NCI-H69 (cell line): ENCODE results near the gene MFSD6.

Experiments
- DNase-seq: peaks from one replicate; lab custom pipeline; 2025; lab: John Stamatoyannopoulos, UW

MFSD6 gene

DNA sequence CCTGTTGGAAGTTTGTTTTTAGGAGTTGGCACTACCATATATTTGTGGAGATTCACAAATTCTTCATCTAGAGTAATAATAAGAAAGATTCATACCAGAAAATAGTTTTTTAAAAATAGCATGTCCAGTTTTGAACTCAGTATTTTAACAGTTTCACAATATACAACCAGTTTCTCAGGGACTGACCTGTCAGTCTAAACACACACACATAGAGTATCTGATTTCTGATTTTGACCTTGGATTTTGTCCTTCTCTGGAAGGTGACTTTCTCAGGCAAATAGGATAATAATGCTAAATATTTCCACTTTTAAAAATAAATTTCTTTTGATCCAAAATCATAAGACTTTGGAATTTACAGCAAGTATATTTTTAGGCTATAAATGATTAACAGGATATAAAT is 32.0 kb downstream of the MFSD6 start:
- DNase-seq: no peak

- DNase-seq: peak; percentile 12
Measured at GRCh38 chr2:190441564-190441963, 33.4 kb downstream of the MFSD6 start.

GRCh38 chr2:190443055-190443454 is 34.9 kb downstream of the MFSD6 start:
- DNase-seq: no peak

- DNase-seq: peak; percentile 13
Measured at GRCh38 chr2:190443778-190444481, 35.8 kb downstream of the MFSD6 start.

- DNase-seq: no peak
Measured at GRCh38 chr2:190444976-190445375, 36.8 kb downstream of the MFSD6 start.

DNA sequence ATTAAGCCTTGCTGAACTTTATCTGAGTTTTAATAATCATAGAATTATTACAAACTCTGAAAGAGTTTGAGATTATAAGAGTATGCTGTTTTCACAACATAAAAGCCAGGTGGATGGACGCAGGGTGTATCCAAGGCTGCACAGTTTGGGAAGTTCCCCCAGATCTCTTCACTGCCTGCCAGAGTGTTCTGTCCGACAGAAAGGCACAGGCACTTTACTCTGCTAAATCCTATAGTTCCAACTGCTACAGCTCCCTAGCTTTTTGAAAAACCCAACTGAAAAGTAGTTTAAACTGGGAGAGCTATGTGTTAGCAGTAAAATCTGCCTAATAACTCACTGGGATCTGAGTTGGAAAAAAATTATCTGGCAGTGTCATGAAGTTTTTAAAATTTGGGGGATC is 38.0 kb downstream of the MFSD6 start:
- no peak for DNase-seq

- DNase-seq: no peak
Measured at GRCh38 chr2:190446750-190447516, 38.8 kb downstream of the MFSD6 start.

DNA sequence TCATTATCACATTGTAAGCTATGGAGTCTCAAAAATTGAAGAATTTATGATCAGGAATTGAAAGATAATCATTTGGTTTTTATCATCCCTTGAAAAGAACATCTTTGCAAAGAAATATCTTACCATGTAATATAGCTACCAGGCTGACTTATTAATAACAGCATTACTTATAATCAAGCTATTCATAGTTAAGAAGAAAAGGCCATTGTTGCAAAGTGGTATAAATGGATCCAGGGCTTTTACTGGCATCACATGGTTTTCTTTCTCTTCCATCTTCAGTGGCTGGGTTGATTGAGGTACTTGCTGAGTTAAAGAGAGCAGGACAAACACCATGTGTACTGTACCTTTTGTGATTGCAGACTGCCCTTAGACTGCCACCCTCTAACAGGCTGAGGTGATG is 39.6 kb downstream of the MFSD6 start:
- no peak for DNase-seq

GRCh38 chr2:190449925-190450324 is 41.8 kb downstream of the MFSD6 start:
- no peak for DNase-seq

DNA sequence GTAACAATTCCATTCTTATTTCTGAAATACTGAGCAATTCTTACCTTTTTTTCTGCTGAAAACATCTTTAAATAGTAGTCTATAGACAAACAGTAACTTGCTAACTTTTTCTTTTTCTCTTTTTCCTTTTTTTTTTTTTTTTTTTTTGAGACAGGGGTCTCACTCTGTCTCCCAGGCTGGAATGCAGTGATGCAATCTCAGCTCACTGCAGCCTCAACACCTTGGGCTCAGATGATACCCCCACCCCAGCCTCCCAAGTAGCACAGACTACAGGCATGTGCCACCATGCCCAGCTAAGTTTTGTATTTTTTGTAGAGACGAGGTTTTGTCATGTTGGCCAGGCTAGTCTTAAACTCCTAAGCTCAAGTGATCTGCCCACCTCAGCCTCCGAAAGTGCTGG is 42.2 kb downstream of the MFSD6 start:
- DNase-seq: no peak

- DNase-seq: no peak
Measured at GRCh38 chr2:190451561-190452176, 43.5 kb downstream of the MFSD6 start.

GRCh38 chr2:190452433-190452832 is 44.3 kb downstream of the MFSD6 start:
- no peak for DNase-seq

- no peak for DNase-seq
Measured at GRCh38 chr2:190454795-190455194, 46.6 kb downstream of the MFSD6 start.

GRCh38 chr2:190455358-190456095 is 47.4 kb downstream of the MFSD6 start:
- no peak for DNase-seq

- no peak for DNase-seq
Measured at GRCh38 chr2:190456833-190457232, 48.7 kb downstream of the MFSD6 start.

DNA sequence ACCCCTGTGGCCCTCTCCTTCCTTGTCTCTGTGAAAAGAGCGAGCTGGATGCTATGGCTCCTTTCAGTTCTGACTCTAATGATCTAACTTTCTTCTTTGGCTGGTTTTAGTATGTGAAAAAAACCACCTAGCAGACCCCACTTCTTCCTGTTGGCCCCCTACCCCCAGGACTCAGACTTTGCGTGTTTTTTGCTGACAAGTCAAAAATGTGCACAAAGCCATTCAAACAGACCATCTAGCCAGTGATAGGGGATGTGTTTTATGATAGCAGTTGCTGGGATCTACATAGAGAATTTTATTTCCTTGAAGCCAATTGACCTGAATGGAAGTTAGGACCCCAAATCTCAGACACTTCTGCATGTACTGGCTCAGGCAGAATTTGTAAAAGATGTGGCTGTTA is 49.1 kb downstream of the MFSD6 start:
- no peak for DNase-seq

DNA sequence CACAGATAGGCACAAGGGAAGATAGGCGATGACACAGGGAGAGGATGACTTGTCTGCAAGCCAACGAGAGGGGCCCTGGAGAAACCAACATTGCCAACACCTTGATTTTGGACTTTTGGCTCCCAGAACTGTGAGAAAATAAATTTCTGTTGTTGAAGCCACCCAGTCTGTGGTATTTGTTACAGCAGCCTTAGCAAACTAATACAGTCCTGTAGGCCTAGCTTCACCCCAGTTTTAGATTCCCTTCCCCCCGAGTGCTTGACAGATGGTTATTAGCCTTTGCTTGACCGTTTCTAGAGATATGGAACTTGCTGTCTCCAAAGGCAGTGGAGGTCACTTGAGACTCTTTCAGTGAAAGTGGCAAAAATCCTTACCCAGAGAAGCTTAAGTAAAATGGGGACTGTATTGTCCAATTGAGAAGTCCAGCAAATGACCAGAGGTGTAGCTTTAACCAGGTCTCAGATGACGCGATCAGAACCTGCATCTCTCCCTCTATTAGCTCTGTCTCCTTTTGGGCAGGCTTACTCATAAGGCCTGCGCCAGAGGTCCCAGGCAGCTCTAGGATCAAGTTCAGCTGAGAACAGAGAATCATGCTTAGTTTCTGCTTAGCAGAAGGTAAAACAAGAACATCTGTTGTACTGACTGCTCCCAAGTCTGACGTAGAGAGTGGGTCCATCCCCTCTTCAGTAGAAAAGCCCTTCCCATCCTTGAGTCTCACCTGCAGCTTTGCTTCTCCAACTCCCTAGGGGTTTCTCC is 50.4 kb downstream of the MFSD6 start:
- peak; percentile 17 for DNase-seq

GRCh38 chr2:190459881-190460280 is 51.7 kb downstream of the MFSD6 start:
- DNase-seq: no peak

DNA sequence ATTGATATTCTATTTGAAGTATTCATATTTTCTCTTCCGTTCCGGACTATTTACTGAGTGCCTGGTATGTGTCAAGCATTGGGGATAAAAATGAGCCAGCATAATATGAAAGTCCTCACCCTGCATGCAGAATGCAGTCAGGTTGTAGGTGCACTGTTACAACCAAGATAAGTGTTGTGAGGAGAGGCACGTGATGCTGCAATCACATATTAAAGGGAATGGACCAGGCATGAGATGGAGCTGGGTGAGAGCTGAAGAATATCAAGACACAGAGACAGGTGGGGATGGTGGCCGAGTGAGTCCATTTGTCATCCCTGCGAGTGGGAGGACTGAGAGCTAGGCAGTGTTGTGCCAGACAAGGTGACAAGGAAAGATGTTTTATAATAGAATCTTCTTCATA is 52.3 kb downstream of the MFSD6 start:
- no peak for DNase-seq

- no peak for DNase-seq
Measured at GRCh38 chr2:190462181-190462580, 54.0 kb downstream of the MFSD6 start.

DNA sequence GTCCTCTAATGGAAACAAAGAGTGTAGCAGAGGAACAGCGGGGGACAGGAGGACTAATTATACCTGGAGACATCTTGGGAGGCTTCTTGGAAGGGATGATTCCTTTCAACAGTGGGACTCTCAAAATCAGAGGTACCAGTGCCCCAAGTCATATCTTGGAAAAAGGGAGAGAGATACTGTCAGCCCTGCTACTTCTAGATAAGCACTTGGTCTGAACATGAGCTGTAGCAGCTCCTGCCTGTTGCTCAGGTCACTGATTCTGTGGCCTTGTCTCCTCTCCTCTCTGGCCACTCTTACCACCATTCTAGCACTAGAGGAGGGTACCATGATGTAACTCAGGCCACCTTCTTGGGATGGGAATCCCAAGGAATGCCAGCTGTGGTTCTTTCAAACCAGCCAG is 54.5 kb downstream of the MFSD6 start:
- no peak for DNase-seq

DNA sequence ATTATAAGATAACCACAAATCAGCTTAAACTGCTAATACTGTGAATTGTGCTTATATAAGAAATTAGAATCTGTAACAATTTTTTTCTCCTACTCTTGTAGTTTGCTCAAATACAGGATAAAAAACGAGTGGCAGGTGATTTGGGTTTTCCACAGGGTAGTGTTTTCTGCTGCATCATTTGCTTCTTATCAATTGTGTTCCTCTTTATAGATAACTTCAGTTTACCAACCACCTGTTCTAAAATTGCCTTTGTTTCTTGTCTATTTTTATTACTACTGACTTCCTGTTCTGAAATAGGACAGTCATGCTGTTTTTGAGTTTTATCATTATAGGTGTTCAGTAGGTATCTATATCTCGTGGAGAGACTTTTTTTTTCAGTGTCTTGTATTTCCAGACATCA is 56.9 kb downstream of the MFSD6 start:
- DNase-seq: no peak
